ENCODE data around the gene FOSL2.
A peak's percentile ranks its signal among the peaks of the same experiment; 100 is the strongest.

FOSL2 gene

GRCh38 chr2:28413152-28413898 is 20.7 kb downstream of the FOSL2 start:
- no peak for DNase-seq (ENCODE audit: low spot score)

GRCh38 chr2:28413899-28414295 is 21.2 kb downstream of the FOSL2 start:
- DNase-seq (ENCODE audit: low spot score), result no peak

- DNase-seq (ENCODE audit: low spot score), result no peak
These were observed 21.9 kb downstream of the FOSL2 start for GRCh38 chr2:28414583-28414982.

- no peak for DNase-seq (ENCODE audit: low spot score)
These were observed 22.4 kb downstream of the FOSL2 start for GRCh38 chr2:28415010-28415409.

GRCh38 chr2:28415715-28416114 is 23.1 kb downstream of the FOSL2 start:
- DNase-seq (ENCODE audit: low spot score), result no peak

GRCh38 chr2:28419003-28419402 is 26.3 kb downstream of the FOSL2 start:
- DNase-seq (ENCODE audit: low spot score), result no peak

- DNase-seq (ENCODE audit: low spot score), result peak; percentile 38
These were observed 27.0 kb downstream of the FOSL2 start for GRCh38 chr2:28419443-28420270.

GRCh38 chr2:28420722-28421121 is 28.1 kb downstream of the FOSL2 start:
- no peak for DNase-seq (ENCODE audit: low spot score)

- DNase-seq (ENCODE audit: low spot score), result no peak
These were observed 30.5 kb downstream of the FOSL2 start for GRCh38 chr2:28422908-28423741.

- DNase-seq (ENCODE audit: low spot score), result no peak
These were observed 31.4 kb downstream of the FOSL2 start for GRCh38 chr2:28423856-28424605.

- DNase-seq (ENCODE audit: low spot score), result no peak
These were observed 32.3 kb downstream of the FOSL2 start for GRCh38 chr2:28424799-28425463.

- DNase-seq (ENCODE audit: low spot score), result no peak
These were observed 32.8 kb downstream of the FOSL2 start for GRCh38 chr2:28425464-28425835.

- DNase-seq (ENCODE audit: low spot score), result no peak
These were observed 35.2 kb downstream of the FOSL2 start for GRCh38 chr2:28427741-28428415.

- no peak for DNase-seq (ENCODE audit: low spot score)
These were observed 35.8 kb downstream of the FOSL2 start for GRCh38 chr2:28428486-28428885.

- no peak for DNase-seq (ENCODE audit: low spot score)
These were observed 37.1 kb downstream of the FOSL2 start for GRCh38 chr2:28429636-28430376.

GRCh38 chr2:28430377-28430765 is 37.7 kb downstream of the FOSL2 start:
- no peak for DNase-seq (ENCODE audit: low spot score)

GRCh38 chr2:28430788-28431418 is 38.2 kb downstream of the FOSL2 start:
- no peak for DNase-seq (ENCODE audit: low spot score)

GRCh38 chr2:28431741-28432140 is 39.1 kb downstream of the FOSL2 start:
- no peak for DNase-seq (ENCODE audit: low spot score)

- no peak for DNase-seq (ENCODE audit: low spot score)
These were observed 39.7 kb downstream of the FOSL2 start for GRCh38 chr2:28432362-28432761.

- no peak for DNase-seq (ENCODE audit: low spot score)
These were observed 40.6 kb downstream of the FOSL2 start for GRCh38 chr2:28433215-28433614.
